K562 (cell line): ENCODE measurements around the gene NDUFB8. TPM values are rescaled to one million over a fixed set of nuclear protein-coding genes. Genes with fewer than 3 reads are reported as not detected.
A peak's percentile ranks its signal among the peaks of the same experiment; 100 is the strongest.

ENCODE experiments used
- ATAC-seq: fragments of 200-7000 bp; cut with Tn5 transposase; 3 replicates; pipeline ENCODE4 v1.9.1; 2020; ENCODE audit warnings: moderate library complexity
- BruUV-seq: library from RNA; stranded (reverse); fragments of 400-500 nt; replicated peaks from 2 replicates; lab custom pipeline; 2021; lab: Mats Ljungman, UMichigan
- CTCF ChIA-PET: fragments of 300-600 bp; formaldehyde crosslinking; extraction: SDS; loops from one replicate; lab custom pipeline; 2021; ENCODE audit warnings: low intra/inter-chr PET ratio; lab: Yijun Ruan, JAX
- POLR2A ChIA-PET: fragments of 300-600, 350-650 bp; sonication (Branson Sonifier 250); formaldehyde crosslinking; extraction: SDS; loops from one replicate; lab custom pipeline; 2021; ENCODE audit warnings: antibody characterized with exemption, inconsistent platforms; lab: Yijun Ruan, JAX
- DNase-seq, 4 experiments: peaks; one replicate each; pipeline versions ENCODE4 v3.0.0 to v3.0.0-alpha.2; 2011 to 2018; ENCODE audit warnings: low spot score in 3 of 4, mixed read lengths in 3 of 4; ENCODE audit errors: extremely low read depth in 1 of 4
- FAIRE-seq: peaks from 2 replicates; lab custom pipeline; 2011; peaks lifted over from hg19 to GRCh38; lab: Jason Lieb, UNC
- H2AFZ ChIP-seq: 2 replicates; pipeline ENCODE4 v1.6.0; 2011; ENCODE audit warnings: low read depth, low read length, control low read depth, inconsistent platforms
- H3K27ac ChIP-seq: fragments of 200-600 bp; 3 replicates; pipeline ENCODE4 v1.8.0; 2011; ENCODE audit warnings: low read depth, mild to moderate bottlenecking, control low read depth, inconsistent platforms, low read length, moderate library complexity, mixed read lengths; ENCODE audit errors: extremely low read depth
- H3K27me3 ChIP-seq, 2 experiments: fragments of 300-600 bp in 1 of 2; 2 replicates in 1 of 2; 3 replicates in 1 of 2; pipeline versions ENCODE4 v1.6.0 to v1.8.0; 2011; ENCODE audit warnings: inconsistent platforms in 2 of 2, low read length in 2 of 2, mild to moderate bottlenecking in 1 of 2, mixed read lengths in 1 of 2, moderate library complexity in 1 of 2; ENCODE audit not compliant: control insufficient read depth in 2 of 2, insufficient read depth in 2 of 2
- H3K36me3 ChIP-seq: fragments of 300-600 bp; 3 replicates; pipeline ENCODE4 v1.8.0; 2011; ENCODE audit warnings: mild to moderate bottlenecking, low read length, inconsistent platforms; ENCODE audit not compliant: control insufficient read depth, insufficient read depth
- H3K4me1 ChIP-seq, 2 experiments: fragments of 200-600 bp in 1 of 2; replicated peaks in 1 of 2; 2 replicates in 1 of 2; 3 replicates in 1 of 2; pipeline versions ENCODE4 v1.5.1 to v1.8.0; 2011; ENCODE audit warnings: inconsistent platforms in 2 of 2, low read length in 2 of 2, mild to moderate bottlenecking in 1 of 2, mixed read lengths in 1 of 2, moderate library complexity in 1 of 2; ENCODE audit not compliant: control insufficient read depth in 2 of 2, insufficient read depth in 2 of 2
- H3K4me2 ChIP-seq: 2 replicates; pipeline ENCODE4 v1.6.1; 2011; ENCODE audit warnings: low read length, control low read depth, inconsistent platforms, mixed read lengths; ENCODE audit not compliant: insufficient read depth
- H3K4me3 ChIP-seq: fragments of 200-600 bp; sonication (generic), shearing (Covaris generic); 2 replicates; pipeline ENCODE4 v1.5.1; 2016; ENCODE audit warnings: control low read depth, inconsistent platforms
- H3K79me2 ChIP-seq: fragments of 200-600 bp; 3 replicates; pipeline ENCODE4 v1.8.0; 2011; ENCODE audit warnings: low read length, inconsistent platforms; ENCODE audit not compliant: control insufficient read depth, insufficient read depth
- H3K9ac ChIP-seq, 2 experiments: 2 replicates each; pipeline versions ENCODE4 v1.6.0 to v1.6.1; 2011; ENCODE audit warnings: low read depth in 2 of 2, low read length in 2 of 2, control low read depth in 1 of 2, inconsistent platforms in 1 of 2, mild to moderate bottlenecking in 1 of 2, mixed read lengths in 1 of 2; ENCODE audit not compliant: insufficient read depth in 1 of 2
- H3K9me1 ChIP-seq: one replicate; pipeline ENCODE4 v1.6.0; 2011; ENCODE audit warnings: inconsistent platforms, mild to moderate bottlenecking, low read length, moderate library complexity; ENCODE audit not compliant: control insufficient read depth, insufficient read depth
- H3K9me3 ChIP-seq: replicated peaks from 2 replicates; pipeline ENCODE4 v1.5.1; 2011; ENCODE audit warnings: low read depth, low read length, inconsistent platforms; ENCODE audit not compliant: control insufficient read depth, insufficient read depth
- H4K20me1 ChIP-seq: replicated peaks from 2 replicates; pipeline ENCODE4 v1.6.1; 2011; ENCODE audit warnings: low read length, inconsistent platforms, mixed read lengths; ENCODE audit not compliant: control insufficient read depth, insufficient read depth
- ETV6 ChIP-seq, 3 experiments: fragments of 150-350 bp in 1 of 3; sonication (generic) in 1 of 3; formaldehyde crosslinking in 1 of 3; IDR thresholded peaks; 2 replicates each; pipeline versions ENCODE4 v1.6.1 to v1.8.0; 2014 to 2022; ENCODE audit warnings: borderline replicate concordance in 2 of 3, low read depth in 2 of 3, antibody characterized with exemption in 1 of 3, low read length in 1 of 3, mild to moderate bottlenecking in 1 of 3, missing genetic modification reagents in 1 of 3
- NFIC ChIP-seq: fragments of 450-650 bp; IDR thresholded peaks from 2 replicates; pipeline ENCODE4 v1.6.1; 2017; ENCODE audit warnings: mild to moderate bottlenecking, inconsistent platforms
- RBM25 ChIP-seq: fragments of 200-400 bp; formaldehyde crosslinking; IDR thresholded peaks from 2 replicates; pipeline ENCODE4 v1.6.1; 2018; ENCODE audit warnings: low read length, low read depth, moderate library complexity; ENCODE audit not compliant: severe bottlenecking
- SETDB1 ChIP-seq: IDR thresholded peaks from one replicate; pipeline ENCODE4 v1.6.1; 2012; ENCODE audit warnings: low read length, control low read depth, inconsistent platforms
- TARDBP ChIP-seq: fragments of 450-650 bp; IDR thresholded peaks from 2 replicates; pipeline ENCODE4 v1.6.1; 2016
- THAP7 ChIP-seq: fragments of 250-450 bp; sonication (Bioruptor Pico); IDR thresholded peaks from 2 replicates; pipeline ENCODE4 v1.5.0; 2021
- ZFP36 ChIP-seq: fragments of 150-350 bp; IDR thresholded peaks from 2 replicates; pipeline ENCODE4 v1.6.1; 2018; ENCODE audit warnings: low read length, low read depth; ENCODE audit not compliant: partially characterized antibody
- WGBS: fragments of 100-300 bp; shearing (Covaris generic); methylation state at CpG from one replicate; pipeline ENCODE4 v1.1.6; 2016; ENCODE audit warnings: low coverage, mixed read lengths; ENCODE audit not compliant: insufficient coverage; ENCODE audit errors: missing lambda C conversion rate; 5-methylcytosine and 5-hydroxymethylcytosine counted together
- in situ Hi-C: fragments of 300-500 bp; cut with MboI; formaldehyde crosslinking; loops from 4 replicates; pipeline ENCODE4 v1.15.0; 2018; ENCODE audit warnings: inconsistent platforms, mixed read lengths
- intact Hi-C: fragments of 100-400 bp; cut with micrococcal nuclease; formaldehyde crosslinking; loops from 2 replicates; pipeline ENCODE4 v1.14.2; 2022
- polyA plus RNA-seq, 8 experiments: library from polyadenylated mRNA; depleted of rRNA in 4 of 8; stranded (reverse) in 5 of 8; unstranded in 3 of 8; fragments of >200 nt; fragmentation: Nextera tagmentation in 2 of 8; fragmentation: Illumina TruSeq in 1 of 8; extraction: Ambion mirVana in 2 of 8; extraction: Trizol in 1 of 8; gene quantifications; 2 replicates each; pipeline versions ENCODE4 v1.2.1 to v1.2.3, GENCODE V29; 2011 to 2014; ENCODE audit warnings: inconsistent platforms in 1 of 8, missing spikeins in 1 of 8
- total RNA-seq, 7 experiments: library from RNA; depleted of rRNA in 6 of 7; stranded (reverse); fragments of >200 nt in 6 of 7; fragmentation: Illumina TruSeq in 2 of 7; extraction: Trizol in 2 of 7; gene quantifications; 2 replicates each; pipeline versions ENCODE4 v1.2.1 to v1.2.3, GENCODE V29; 2011 to 2021; ENCODE audit warnings: low replicate concordance in 1 of 7

NDUFB8 gene
- total and polyA plus RNA-seq, 9 of the 15 experiments (the other 6 are each of a cell fraction or from before 2014, with no cell fraction given): 131 to 360 (median 199) TPM

GRCh38 chr10:100565206-100565985, 35.7 kb upstream of the NDUFB8 start:
- CTCF ChIA-PET: interaction anchor here (0.5 to 1.3 kb wide), 2 partner anchors 177 to 307 kb away, joined by 3 to 6 read pairs; no protein-coding TSS in a partner anchor
- no peaks in the 10 kb centered on the region for H3K79me2 ChIP-seq
- H3K4me1 ChIP-seq: peaks cover 3 to 17% of the 10 kb centered on the region in 2 experiments; a peak in 2 of 5 replicates
- H3K36me3 ChIP-seq: no peaks in the 10 kb centered on the region
- FAIRE-seq: no peak
- H3K4me2 ChIP-seq: no peak overlapping the region
- POLR2A ChIA-PET: no interaction called here
- no peak for TF ChIP-seq SETDB1
- 0 out of 2 replicates have a peak, but pooled peaks have one; percentile 11 for TF ChIP-seq NFIC
- peak; percentile 37 for TF ChIP-seq ZFP36
- no peak for TF ChIP-seq THAP7 (CRISPR knock-in tag)
- TF ChIP-seq TARDBP: no peak
- no peak for TF ChIP-seq ETV6 (IDR thresholded peaks at IDR 0.05; ENCODE audit: borderline replicate concordance in 1 of 2, low read depth in 2 of 2, low read length in 1 of 2)
- no peak for TF ChIP-seq ETV6 (CRISPR knock-in tag; IDR thresholded peaks at IDR 0.05; ENCODE audit: borderline replicate concordance)
- peak; percentile 80 for TF ChIP-seq RBM25
- no peaks in the 10 kb centered on the region for H3K9me1 ChIP-seq
- no peak overlapping the region for H3K9ac ChIP-seq
- in situ Hi-C loops: loop anchor here (25.0 kb wide), 1 partner anchor 297 kb away; no protein-coding TSS in a partner anchor
- intact Hi-C loops: no loop called here
- H3K27ac ChIP-seq: no peak overlapping the region
- H3K27me3 ChIP-seq: peaks cover 0 to 15% of the 10 kb centered on the region in 2 experiments; a peak in 3 of 5 replicates
- no peak overlapping the region for H3K4me3 ChIP-seq
- no peak for ATAC-seq
- no peaks in the 10 kb centered on the region for H3K9me3 ChIP-seq
- no peak for DNase-seq
- no TSS peak for BruUV-seq
- no peaks in the 10 kb centered on the region; the same call in 1 of the 2 replicates for H4K20me1 ChIP-seq
- no peak overlapping the region for H2AFZ ChIP-seq
- WGBS: 1% methylated on average over 9 of the region's 9 CpGs
